CD8-positive, alpha-beta memory T cell (primary cell): Measurements from ENCODE around the gene SKAP1. TPM values are rescaled to one million over a fixed set of nuclear protein-coding genes. Genes with fewer than 3 reads are reported as not detected.
A peak's percentile ranks its signal among the peaks of the same experiment; 100 is the strongest.

Experiments used
- CTCF ChIA-PET: fragments of 350-600 bp; sonication (Branson Sonifier 250); formaldehyde crosslinking; loops from one replicate; lab custom pipeline; 2021; ENCODE audit warnings: antibody characterized with exemption; lab: Charles Lee
- POLR2A ChIA-PET: fragments of 350-600 bp; sonication (Branson Sonifier 250); formaldehyde crosslinking; loops from one replicate; lab custom pipeline; 2021; ENCODE audit warnings: antibody characterized with exemption; lab: Charles Lee
- DNase-seq, 5 donors: peaks; one replicate each; pipeline versions ENCODE4 v3.0.0 to v3.0.0-alpha.2; 2020 to 2022; ENCODE audit warnings: mixed read lengths in 1 of 5
- H3K27ac ChIP-seq: one replicate; pipeline ENCODE4 v1.7.0; 2013; ENCODE audit warnings: low read depth, mild to moderate bottlenecking, low read length, moderate library complexity
- H3K27me3 ChIP-seq: 2 replicates; pipeline ENCODE4 v1.7.0; 2013; ENCODE audit warnings: low read length, mild to moderate bottlenecking; ENCODE audit not compliant: insufficient read depth, poor library complexity, severe bottlenecking
- H3K36me3 ChIP-seq: 2 replicates; pipeline ENCODE4 v1.7.0; 2013; ENCODE audit warnings: mild to moderate bottlenecking, low read length, moderate library complexity; ENCODE audit not compliant: insufficient read depth
- H3K4me1 ChIP-seq: 2 replicates; pipeline ENCODE4 v1.7.0; 2013; ENCODE audit warnings: mild to moderate bottlenecking, low read length, moderate library complexity; ENCODE audit not compliant: insufficient read depth
- H3K4me3 ChIP-seq: 2 replicates; pipeline ENCODE4 v1.7.0; 2013; ENCODE audit warnings: mild to moderate bottlenecking, low read length
- H3K9me3 ChIP-seq: 2 replicates; pipeline ENCODE4 v1.7.0; 2013; ENCODE audit warnings: mild to moderate bottlenecking, low read length
- H3K27ac Mint-ChIP-seq, 8 donors: one replicate each; pipeline ENCODE4 v1.8.0; 2020 to 2021; ENCODE audit warnings: mixed read lengths in 8 of 8, mild to moderate bottlenecking in 6 of 8, inconsistent platforms in 3 of 8, moderate library complexity in 3 of 8
- H3K27me3 Mint-ChIP-seq, 2 donors: one replicate each; pipeline ENCODE4 v1.8.0; 2020 to 2021; ENCODE audit warnings: mixed read lengths in 2 of 2, mild to moderate bottlenecking in 1 of 2, moderate library complexity in 1 of 2
- H3K36me3 Mint-ChIP-seq, 3 donors: one replicate each; pipeline ENCODE4 v1.8.0; 2020 to 2021; ENCODE audit warnings: mixed read lengths in 3 of 3, inconsistent platforms in 1 of 3, mild to moderate bottlenecking in 1 of 3
- H3K4me1 Mint-ChIP-seq, 3 donors: one replicate each; pipeline ENCODE4 v1.8.0; 2020 to 2021; ENCODE audit warnings: mixed read lengths in 3 of 3, inconsistent platforms in 1 of 3, mild to moderate bottlenecking in 1 of 3
- H3K4me3 Mint-ChIP-seq, 7 donors: one replicate each; pipeline ENCODE4 v1.8.0; 2020 to 2021; ENCODE audit warnings: mixed read lengths in 7 of 7, mild to moderate bottlenecking in 6 of 7, moderate library complexity in 4 of 7, inconsistent platforms in 2 of 7
- H3K9me3 Mint-ChIP-seq, 5 donors: one replicate each; pipeline ENCODE4 v1.8.0; 2020 to 2022; ENCODE audit warnings: mixed read lengths in 5 of 5, mild to moderate bottlenecking in 3 of 5, moderate library complexity in 2 of 5, inconsistent platforms in 1 of 5
- polyA plus RNA-seq: library from polyadenylated mRNA; unstranded; fragments of 300-500 nt; fragmentation: Illumina TruSeq; gene quantifications from one replicate; pipeline ENCODE4 v1.2.3, GENCODE V29; 2021
- total RNA-seq, 2 experiments: library from RNA; stranded (reverse); gene quantifications; one replicate each; pipeline ENCODE4 v1.2.3, GENCODE V29; 2021

SKAP1 gene
- total and polyA plus RNA-seq, 3 experiments from 2014 or later, result 50.5 to 264 (median 56.0) TPM

- no peaks in the 10 kb centered on the region for H3K27me3 Mint-ChIP-seq
- no peaks in the 10 kb centered on the region for H3K36me3 Mint-ChIP-seq
- peak overlapping the region; percentile 96 to 100 (median 99) for H3K27ac Mint-ChIP-seq
- H3K9me3 ChIP-seq, result no peaks in the 10 kb centered on the region
- POLR2A ChIA-PET, result interaction anchor here (0.6 to 3.4 kb wide), 7 partner anchors 8 to 746 kb away, joined by 3 to 28 read pairs (median 5); partner anchors contain the start of gene SKAP1
- peaks cover 91 to 94% (median 94%) of the 10 kb centered on the region in 3 donors for H3K4me1 Mint-ChIP-seq
- H3K4me3 ChIP-seq, result peak overlapping the region; percentile 21
- H3K4me3 Mint-ChIP-seq, result peak overlapping the region; percentile 6 to 87 (median 78)
- H3K27me3 ChIP-seq, result no peaks in the 10 kb centered on the region
- CTCF ChIA-PET, result interaction anchor here (1.1 to 6.9 kb wide), 6 partner anchors 11 to 154 kb away, joined by 3 to 67 read pairs (median 4); partner anchors contain the start of gene HOXB5
- H3K9me3 Mint-ChIP-seq, result no peaks in the 10 kb centered on the region
- no peak for DNase-seq
- H3K4me1 ChIP-seq, result peaks cover 92% of the 10 kb centered on the region
- no peaks in the 10 kb centered on the region for H3K36me3 ChIP-seq
- peak overlapping the region; percentile 53 for H3K27ac ChIP-seq
Measured at GRCh38 chr17:48439110-48439850, 9.3 kb upstream of the SKAP1 start.

GRCh38 chr17:48438516-48439061 lies 8.6 kb upstream of the SKAP1 start:
- H3K4me1 Mint-ChIP-seq, result peaks cover 91 to 96% (median 96%) of the 10 kb centered on the region in 3 donors

GRCh38 chr17:48433896-48434295 lies 3.9 kb upstream of the SKAP1 start:
- no peak for DNase-seq
- Histone ChIP-seq H3K4me3 (no peak overlapping the region), H3K36me3 (no peaks in the 10 kb centered on the region), H3K27ac (no peak overlapping the region), H3K4me1 (peaks cover 70% of the 10 kb centered on the region), H3K9me3 (no peaks in the 10 kb centered on the region), H3K27me3 (no peaks in the 10 kb centered on the region)
- Mint-ChIP-seq H3K9me3 (peaks cover 0 to 2% (median 0%) of the 10 kb centered on the region in 5 donors), H3K4me1 (peaks cover 78 to 92% (median 91%) of the 10 kb centered on the region in 3 donors), H3K27me3 (no peaks in the 10 kb centered on the region), H3K4me3 (peak overlapping the region in 2 of 7 donors; percentile 25 to 51), H3K27ac (peak overlapping the region in 4 of 8 donors; percentile 3 to 73 (median 12)), H3K36me3 (peaks cover 0 to 9% (median 0%) of the 10 kb centered on the region in 3 donors)
- POLR2A ChIA-PET, result no interaction called here
- CTCF ChIA-PET, result interaction anchor here (1.0 to 2.8 kb wide), 3 partner anchors 20 to 82 kb away, joined by 3 to 7 read pairs (median 3); no protein-coding TSS in a partner anchor

More at GRCh38 chr17:48438516-48439061, 8.6 kb upstream of the SKAP1 start:
- no peaks in the 10 kb centered on the region for H3K36me3 ChIP-seq
- H3K27ac ChIP-seq, result no peak overlapping the region
- H3K27ac Mint-ChIP-seq, result peak overlapping the region; percentile 96 to 99 (median 99)
- CTCF ChIA-PET, result interaction anchor here (1.3 to 6.9 kb wide), 3 partner anchors 10 to 154 kb away, joined by 4 to 67 read pairs (median 11); partner anchors contain the start of gene HOXB5
- no peak overlapping the region for H3K4me3 ChIP-seq
- no peak for DNase-seq
- no peaks in the 10 kb centered on the region for H3K27me3 ChIP-seq
- no peaks in the 10 kb centered on the region for H3K27me3 Mint-ChIP-seq
- no peaks in the 10 kb centered on the region for H3K36me3 Mint-ChIP-seq
- H3K4me1 ChIP-seq, result peaks cover 94% of the 10 kb centered on the region
- POLR2A ChIA-PET, result interaction anchor here (1.1 to 2.2 kb wide), 3 partner anchors 8 to 18 kb away, joined by 3 to 16 read pairs (median 4); partner anchors contain the start of gene SKAP1
- H3K4me3 Mint-ChIP-seq, result peak overlapping the region in 6 of 7 donors; percentile 26 to 87 (median 64)
- no peaks in the 10 kb centered on the region for H3K9me3 ChIP-seq
- no peaks in the 10 kb centered on the region for H3K9me3 Mint-ChIP-seq

- H3K27me3 ChIP-seq, result no peaks in the 10 kb centered on the region
- H3K9me3 ChIP-seq, result no peaks in the 10 kb centered on the region
- no peak for DNase-seq
- CTCF ChIA-PET, result interaction anchor here (1.1 to 2.8 kb wide), 2 partner anchors 20 to 82 kb away, joined by 3 to 7 read pairs; no protein-coding TSS in a partner anchor
- H3K4me3 ChIP-seq, result no peak overlapping the region
- Mint-ChIP-seq H3K4me1 (peaks cover 76 to 92% (median 91%) of the 10 kb centered on the region in 3 donors), H3K36me3 (peaks cover 0 to 11% (median 0%) of the 10 kb centered on the region in 3 donors), H3K4me3 (peak overlapping the region in 1 of 7 donors; percentile 66), H3K9me3 (peaks cover 0 to 2% (median 0%) of the 10 kb centered on the region in 5 donors), H3K27ac (peak overlapping the region in 6 of 8 donors; percentile 1 to 48 (median 27)), H3K27me3 (no peaks in the 10 kb centered on the region)
- H3K27ac ChIP-seq, result no peak overlapping the region
- no peaks in the 10 kb centered on the region for H3K36me3 ChIP-seq
- POLR2A ChIA-PET, result no interaction called here
- H3K4me1 ChIP-seq, result peaks cover 67% of the 10 kb centered on the region
Measured at GRCh38 chr17:48432820-48433775, 3.1 kb upstream of the SKAP1 start.

GRCh38 chr17:48429156-48429555 lies 858 bp downstream of the SKAP1 start:
- Mint-ChIP-seq H3K27me3 (no peaks in the 10 kb centered on the region), H3K36me3 (peaks cover 0 to 19% (median 0%) of the 10 kb centered on the region in 3 donors), H3K27ac (peak overlapping the region; percentile 93 to 99 (median 98)), H3K4me1 (peaks cover 69 to 91% (median 86%) of the 10 kb centered on the region in 3 donors), H3K9me3 (peaks cover 0 to 2% (median 0%) of the 10 kb centered on the region in 5 donors), H3K4me3 (peak overlapping the region; percentile 91 to 100 (median 96))
- Histone ChIP-seq H3K4me1 (peaks cover 64% of the 10 kb centered on the region), H3K27me3 (no peaks in the 10 kb centered on the region), H3K27ac (peak overlapping the region; percentile 86), H3K4me3 (peak overlapping the region; percentile 91), H3K9me3 (no peaks in the 10 kb centered on the region), H3K36me3 (no peaks in the 10 kb centered on the region)
- DNase-seq, result peak in 3 of 5 donors; percentile 53 to 64 (median 54)
- CTCF ChIA-PET, result interaction anchor here (1.7 kb wide), 2 partner anchors 10 to 16 kb away, joined by 5 to 11 read pairs; no protein-coding TSS in a partner anchor
- POLR2A ChIA-PET, result interaction anchor here (2.1 to 2.7 kb wide), 2 partner anchors 8 to 10 kb away, joined by 6 to 16 read pairs; no protein-coding TSS in a partner anchor

- Mint-ChIP-seq H3K9me3 (peaks cover 0 to 2% (median 0%) of the 10 kb centered on the region in 5 donors), H3K27me3 (no peaks in the 10 kb centered on the region), H3K4me1 (peaks cover 67 to 90% (median 85%) of the 10 kb centered on the region in 3 donors), H3K27ac (peak overlapping the region; percentile 55 to 99 (median 98)), H3K36me3 (peaks cover 0 to 25% (median 0%) of the 10 kb centered on the region in 3 donors), H3K4me3 (peak overlapping the region; percentile 91 to 100 (median 96))
- peak overlapping the region; percentile 91 for H3K4me3 ChIP-seq
- peak; percentile 39 to 79 (median 66) for DNase-seq
- peaks cover 63% of the 10 kb centered on the region for H3K4me1 ChIP-seq
- H3K27ac ChIP-seq, result peak overlapping the region; percentile 33
- no peaks in the 10 kb centered on the region for H3K9me3 ChIP-seq
- no peaks in the 10 kb centered on the region for H3K27me3 ChIP-seq
- ChIA-PET POLR2A (interaction anchor here (0.7 to 2.7 kb wide), 3 partner anchors 9 to 20 kb away, joined by 3 to 16 read pairs (median 6); no protein-coding TSS in a partner anchor), CTCF (interaction anchor here (1.3 to 1.7 kb wide), 3 partner anchors 12 to 14 kb away, joined by 5 to 11 read pairs (median 5); no protein-coding TSS in a partner anchor)
- no peaks in the 10 kb centered on the region for H3K36me3 ChIP-seq
Measured at GRCh38 chr17:48427598-48427997, 2.4 kb downstream of the SKAP1 start.
